Dermis microvascular lymphatic vessel endothelial cell (primary cell): ENCODE measurements around the gene VKORC1. TPM values are rescaled to one million over a fixed set of nuclear protein-coding genes. Genes with fewer than 3 reads are reported as not detected.

Experiments used
- DNase-seq, 2 donors: peaks; one replicate each; pipeline versions ENCODE4 v3.0.0 to v3.0.0-alpha.2; 2010; ENCODE audit warnings: low read depth in 2 of 2
- total RNA-seq: library from RNA; depleted of rRNA; stranded (reverse); fragments of >200 nt; gene quantifications from 2 replicates; pipeline ENCODE4 v1.2.1, GENCODE V29; 2014

VKORC1 gene
- total RNA-seq, 1 donor from 2014 or later = 59.8 TPM

DNA sequence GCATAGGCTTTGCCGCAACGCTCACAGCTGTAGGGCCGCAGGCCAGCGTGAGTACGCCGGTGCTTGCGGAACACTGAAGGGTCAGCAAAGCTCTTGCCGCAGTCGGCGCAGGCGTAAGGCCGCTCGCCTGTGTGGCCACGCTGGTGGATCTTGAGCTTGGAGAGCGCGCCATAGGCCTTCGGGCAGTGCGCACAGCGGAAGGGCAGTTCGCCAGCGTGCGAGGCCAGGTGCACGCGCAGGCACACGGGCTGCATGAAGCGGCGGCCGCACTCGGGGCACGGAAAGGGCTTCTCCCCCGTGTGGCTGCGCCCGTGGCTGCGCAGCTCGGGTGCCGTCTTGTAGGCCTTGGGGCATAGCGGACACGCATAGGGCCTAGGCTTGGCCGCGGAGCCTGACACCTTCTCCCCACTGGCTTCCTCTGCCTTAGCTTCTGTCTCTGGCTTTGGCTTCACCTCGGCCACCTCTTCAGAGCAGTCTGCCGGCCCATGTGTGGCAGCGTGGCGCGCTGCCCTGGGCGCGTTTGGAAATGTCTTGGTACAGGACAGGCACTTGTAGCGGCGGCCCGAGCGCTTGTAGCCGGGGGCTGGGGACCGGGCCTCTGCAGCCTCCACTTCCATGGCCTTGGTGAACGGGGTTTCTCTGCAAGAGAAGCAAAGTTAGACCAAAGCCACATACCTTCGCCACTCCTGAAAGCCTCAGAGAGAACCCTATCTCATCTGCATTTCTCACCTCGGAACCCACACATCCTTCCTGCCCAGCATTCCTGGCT lies 30.6 kb downstream of the VKORC1 start:
- no peak for DNase-seq

DNA sequence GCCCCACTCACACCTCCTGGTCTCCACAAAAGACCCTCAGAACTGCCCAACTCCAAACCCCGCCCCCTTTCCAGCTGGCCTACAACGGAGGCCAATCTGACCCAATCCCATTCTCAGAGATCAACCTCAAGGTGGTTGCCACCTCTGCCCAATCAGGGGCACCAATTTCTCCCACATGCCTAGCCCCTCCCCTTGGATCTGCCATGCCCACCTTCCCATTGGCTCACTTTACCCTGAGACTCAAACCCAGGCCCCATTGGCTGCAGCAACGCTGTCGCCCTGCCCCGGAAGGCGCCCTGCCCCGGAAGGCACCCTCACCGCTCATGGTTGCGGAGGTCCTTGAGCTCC lies 31.1 kb downstream of the VKORC1 start:
- no peak for DNase-seq

DNA sequence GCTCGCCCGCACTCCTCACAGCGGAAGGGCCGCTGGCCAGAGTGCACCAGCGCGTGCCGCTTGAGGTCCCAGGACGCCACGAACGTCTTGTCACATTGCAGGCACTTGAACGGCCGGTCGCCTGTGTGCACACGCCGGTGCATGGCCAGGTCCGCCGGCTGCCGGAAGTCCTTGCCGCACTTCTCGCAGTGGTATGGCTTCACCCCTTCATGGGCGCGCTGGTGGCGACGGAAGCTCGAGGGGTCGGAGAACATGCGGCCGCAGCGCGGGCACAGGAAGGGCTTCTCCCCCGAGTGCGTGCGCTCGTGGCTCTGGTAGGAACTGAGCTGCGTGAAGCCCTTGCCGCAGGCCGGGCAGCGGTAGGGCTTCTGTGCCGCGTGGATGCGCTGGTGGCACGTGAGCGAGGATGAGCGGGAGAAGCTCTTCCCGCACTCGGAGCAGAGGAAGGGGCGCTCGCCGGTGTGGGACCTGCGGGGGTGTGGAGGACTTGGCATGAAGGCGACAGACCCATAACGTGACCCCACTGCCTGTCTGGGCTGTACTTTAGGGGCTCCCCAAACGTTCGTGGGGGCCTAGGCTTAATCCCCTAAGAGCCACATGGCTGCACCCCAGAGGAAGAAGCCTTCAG lies 32.7 kb downstream of the VKORC1 start:
- no peak for DNase-seq

DNA sequence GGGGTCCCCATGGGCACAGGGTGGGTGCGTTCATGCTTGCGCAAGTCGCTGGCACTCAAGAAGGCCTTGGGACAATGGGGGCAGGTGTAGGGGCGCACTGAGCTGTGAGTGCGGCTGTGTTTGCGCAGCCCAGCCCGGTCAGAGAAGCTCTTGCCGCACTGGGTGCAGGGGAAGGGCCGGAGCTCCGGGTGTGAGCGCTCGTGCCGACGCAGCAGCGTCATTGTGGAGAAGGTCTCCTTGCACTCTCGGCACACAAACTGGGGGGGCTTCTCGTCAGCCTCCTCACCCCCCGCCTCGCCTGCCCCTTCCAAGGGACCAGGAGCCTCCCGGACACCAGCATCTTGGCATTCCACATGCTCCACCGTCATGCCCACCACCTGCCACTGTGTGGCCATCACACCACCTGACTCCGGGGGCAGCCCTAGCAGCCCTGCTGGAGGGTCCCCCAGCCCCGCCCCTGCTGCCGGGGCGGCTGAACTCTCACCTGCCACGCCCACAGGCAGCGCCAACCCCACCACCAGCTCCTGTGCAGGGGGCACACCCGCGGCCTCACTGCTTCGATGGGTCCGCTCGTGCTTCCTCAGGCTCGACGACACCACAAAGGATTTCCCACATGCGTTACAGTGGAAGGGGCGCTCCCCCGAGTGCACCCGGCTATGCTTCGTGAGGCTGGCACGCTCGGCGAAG lies 33.3 kb downstream of the VKORC1 start:
- no peak for DNase-seq

DNA sequence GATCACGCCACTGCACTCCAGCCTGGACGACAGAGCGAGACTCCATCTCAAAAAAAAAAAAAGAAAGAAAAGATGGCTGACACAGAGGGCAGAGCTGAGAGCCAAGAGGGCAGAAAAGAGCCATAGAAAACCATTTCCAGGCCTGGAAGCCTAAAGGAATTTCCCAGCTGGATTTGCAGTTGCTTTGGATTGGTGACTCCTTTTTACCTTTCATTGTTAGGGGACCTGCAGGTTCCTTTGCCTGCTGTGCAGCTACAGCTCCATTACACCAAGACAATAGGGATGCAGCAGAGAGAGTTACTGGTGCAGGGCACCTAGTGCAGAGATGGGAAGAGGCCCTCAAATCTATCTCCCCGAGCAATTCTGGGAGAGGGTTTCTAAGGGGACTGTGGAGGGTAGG lies 39.0 kb downstream of the VKORC1 start:
- no peak for DNase-seq

DNA sequence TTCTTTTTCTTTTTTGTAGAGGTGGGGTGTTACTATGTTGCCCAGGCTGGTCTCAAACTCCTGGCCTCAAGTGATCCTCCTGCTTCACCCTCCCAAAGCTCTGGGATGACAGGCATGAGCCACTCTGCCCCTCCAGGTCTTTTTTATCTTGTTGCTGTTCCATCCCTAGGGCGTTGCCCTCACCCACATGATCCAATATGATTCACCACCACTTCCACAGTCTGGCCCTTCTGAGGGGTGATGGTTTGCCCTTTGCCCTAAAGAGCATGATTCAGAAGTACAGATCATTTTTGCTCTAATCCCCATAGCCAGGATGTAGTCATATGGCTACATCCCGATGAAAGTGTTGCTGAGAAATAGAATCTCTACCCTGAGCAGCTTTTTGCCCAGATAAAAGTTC lies 42.5 kb downstream of the VKORC1 start:
- DNase-seq = peak in 1 of 2 donors; percentile 61

GRCh38 chr16:31050280-31051030 lies 44.1 kb downstream of the VKORC1 start:
- no peak for DNase-seq

DNA sequence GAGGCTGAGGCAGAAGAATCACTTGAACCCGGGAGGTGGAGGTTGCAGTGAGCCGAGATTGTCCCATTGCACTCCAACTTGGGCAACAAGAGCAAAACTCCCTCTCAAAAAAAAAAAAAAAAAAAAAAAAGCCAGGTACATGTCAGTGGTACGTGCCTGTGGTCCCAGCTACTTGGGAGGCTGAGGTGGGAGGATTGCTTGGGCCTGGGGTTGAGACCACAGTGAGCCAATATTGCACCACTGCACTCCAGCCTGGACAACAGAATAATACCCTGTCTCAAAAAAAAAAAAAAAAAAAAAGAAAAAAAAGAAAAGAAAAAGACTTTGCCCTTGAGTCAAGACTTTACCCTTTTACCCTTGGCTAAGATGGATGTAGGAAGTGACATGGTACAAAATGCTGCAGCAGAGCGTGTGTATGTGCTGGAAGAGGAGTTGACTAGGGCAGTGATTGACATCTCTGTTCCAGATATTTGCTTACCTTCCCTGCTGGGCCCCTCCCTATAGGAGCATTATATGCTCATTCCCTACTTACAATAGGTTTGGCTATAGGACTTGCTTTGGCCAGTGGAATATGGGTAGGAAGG lies 50.6 kb downstream of the VKORC1 start:
- DNase-seq = no peak

DNA sequence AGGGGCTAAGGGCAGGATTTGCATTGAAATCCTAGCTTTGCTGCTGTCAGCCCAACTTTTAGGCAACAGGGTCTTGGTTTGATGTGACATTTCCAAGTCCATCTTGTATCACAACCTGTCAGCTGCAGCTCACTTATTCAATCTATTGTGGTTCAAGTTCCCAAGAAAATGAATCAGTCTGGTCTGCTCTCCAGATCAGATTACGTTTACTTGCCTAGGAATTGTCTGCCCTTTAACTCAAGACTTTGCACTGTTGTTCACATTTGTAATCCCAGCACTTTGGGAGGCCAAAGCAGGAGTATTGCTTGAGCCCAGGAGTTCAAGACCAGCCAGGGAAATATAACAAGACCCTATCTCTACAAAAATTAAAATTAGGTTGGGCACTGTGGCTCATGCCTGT lies 51.2 kb downstream of the VKORC1 start:
- DNase-seq = no peak

DNA sequence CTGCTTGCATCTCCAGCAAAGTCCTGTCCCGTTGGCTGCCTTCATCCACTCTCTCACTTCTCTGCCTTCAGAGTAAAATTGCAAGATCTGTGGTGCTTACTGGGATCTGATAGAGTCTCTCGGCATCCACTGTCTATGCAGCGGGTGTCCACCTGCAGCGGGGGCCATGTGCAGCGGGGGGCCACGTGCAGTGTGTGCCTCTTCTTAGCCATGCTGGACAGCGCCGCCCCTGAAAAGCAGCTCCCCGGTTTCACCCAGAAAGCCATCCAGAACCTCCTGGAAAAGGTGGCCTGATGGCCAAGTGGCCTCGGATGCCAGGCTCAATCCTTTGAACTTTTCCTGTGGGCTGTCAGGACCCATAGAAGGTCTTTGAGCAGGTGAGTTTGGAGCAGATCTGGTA lies 51.7 kb downstream of the VKORC1 start:
- DNase-seq = no peak

Other genes with a start within 250 kb of the VKORC1 start
- gene BCL7C, start 200.7 kb downstream of the VKORC1 start, total RNA-seq = 49.9 and 60.8 TPM in 2 replicates
- 0.13 TPM in 2 replicates for gene CTF1, start 198.2 kb downstream of the VKORC1 start, total RNA-seq
- gene FBXL19, start 171.2 kb downstream of the VKORC1 start, total RNA-seq = 16.6 and 18.2 TPM in 2 replicates
- 23.7 and 33.6 TPM in 2 replicates for gene ORAI3, start 145.7 kb downstream of the VKORC1 start, total RNA-seq
- gene SETD1A, start 137.0 kb downstream of the VKORC1 start, total RNA-seq = 1.7 and 4.2 TPM in 2 replicates
- 20.8 and 24.7 TPM in 2 replicates for gene HSD3B7, start 109.6 kb downstream of the VKORC1 start, total RNA-seq
- 0.26 and 0.38 TPM in 2 replicates for gene STX1B, start 84.2 kb downstream of the VKORC1 start, total RNA-seq
- gene STX4, start 61.2 kb downstream of the VKORC1 start, total RNA-seq = 17.5 and 28.2 TPM in 2 replicates
- 5.4 and 7.6 TPM in 2 replicates for gene ZNF668, start 20.6 kb downstream of the VKORC1 start, total RNA-seq
- gene ZNF646, start 20.4 kb downstream of the VKORC1 start, total RNA-seq = 8.1 and 13.9 TPM in 2 replicates
- gene PRSS53, start 5.9 kb downstream of the VKORC1 start, total RNA-seq = 0.38 and 0.39 TPM in 2 replicates
- 9.8 and 20.0 TPM in 2 replicates for gene BCKDK, start 13.6 kb upstream of the VKORC1 start, total RNA-seq
- 30.3 and 37.4 TPM in 2 replicates for gene KAT8, start 22.9 kb upstream of the VKORC1 start, total RNA-seq
- gene PRSS8, start 40.9 kb upstream of the VKORC1 start, total RNA-seq = not detected in 2 replicates
- gene PRSS36, start 55.3 kb upstream of the VKORC1 start, total RNA-seq = 0.13 and 0.39 TPM in 2 replicates
- gene FUS, start 85.3 kb upstream of the VKORC1 start, total RNA-seq = 33.6 and 43.5 TPM in 2 replicates
- gene PYCARD, start 108.0 kb upstream of the VKORC1 start, total RNA-seq = 63.3 and 74.2 TPM in 2 replicates
- gene TRIM72, start 119.3 kb upstream of the VKORC1 start, total RNA-seq = not detected in 2 replicates
- gene PYDC1, start 122.3 kb upstream of the VKORC1 start, total RNA-seq = not detected in 2 replicates
- gene ITGAM, start 165.2 kb upstream of the VKORC1 start, total RNA-seq = under 0.01 TPM in 2 replicates